ENCODE data around the gene TMEM108.

TMEM108 gene

DNA sequence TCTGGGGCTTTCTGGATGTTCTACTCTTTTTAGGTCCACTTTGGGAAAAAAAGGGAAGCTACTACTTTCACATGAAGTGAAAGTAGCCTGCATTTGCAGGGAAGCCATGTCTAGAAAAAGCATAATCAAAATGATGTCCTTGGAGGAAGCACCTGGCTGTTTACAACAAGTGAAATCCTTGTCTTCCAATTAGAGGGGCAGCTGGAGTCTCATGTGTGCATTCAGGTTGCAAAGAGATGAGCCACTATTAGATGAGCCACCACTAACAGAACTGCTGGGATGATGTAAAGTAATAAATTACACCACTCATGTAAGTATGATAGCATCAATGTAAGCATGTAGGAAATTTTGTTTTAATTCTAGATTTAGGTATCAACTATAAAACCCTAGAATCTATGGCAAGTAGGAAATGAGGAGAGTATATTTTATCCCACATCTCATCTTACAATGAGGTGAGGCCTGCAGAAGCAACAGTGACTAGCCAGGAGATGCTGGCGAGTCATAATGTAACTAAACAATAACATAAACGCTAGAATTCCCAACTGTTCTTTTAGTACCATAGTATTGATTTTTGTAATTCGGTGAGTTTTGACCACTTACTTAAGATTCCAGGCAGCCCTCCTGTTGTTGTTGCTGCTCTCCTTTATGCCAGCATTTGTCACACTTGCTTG, 75.9 kb downstream of the TMEM108 start:
- no peak overlapping the region for H3K27ac Mint-ChIP-seq
- no peak overlapping the region for H3K4me3 Mint-ChIP-seq
- H3K36me3 Mint-ChIP-seq (ENCODE audit: low read depth) = no peaks in the 10 kb centered on the region
- intact Hi-C loops (cut with micrococcal nuclease) = no loop called here
- no peaks in the 10 kb centered on the region for H3K9me3 Mint-ChIP-seq
- H3K27me3 Mint-ChIP-seq = peaks cover 3% of the 10 kb centered on the region
- peaks cover 5% of the 10 kb centered on the region for H3K4me1 Mint-ChIP-seq (ENCODE audit: low read depth)

DNA sequence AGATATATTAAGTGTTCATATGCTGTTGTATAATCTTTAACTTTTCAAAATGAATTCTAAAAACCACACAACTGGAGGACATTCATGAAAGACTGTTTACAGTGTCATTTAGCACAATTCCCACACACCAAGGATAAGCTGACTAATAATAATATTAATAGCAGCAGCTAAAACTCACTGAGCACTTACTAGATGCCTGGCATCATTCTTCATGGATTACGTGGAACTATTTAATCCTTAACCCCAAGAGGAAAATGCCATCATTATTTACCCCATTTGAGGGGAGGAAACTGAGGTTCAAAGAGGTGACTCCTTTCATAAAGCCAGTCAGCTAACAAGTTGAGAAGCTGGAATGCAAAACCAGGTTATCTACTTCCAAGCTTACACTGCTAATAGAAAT, 77.0 kb downstream of the TMEM108 start:
- no peak overlapping the region for H3K4me3 Mint-ChIP-seq
- H3K36me3 Mint-ChIP-seq (ENCODE audit: low read depth) = no peaks in the 10 kb centered on the region
- no peaks in the 10 kb centered on the region for H3K9me3 Mint-ChIP-seq
- no peaks in the 10 kb centered on the region for H3K27me3 Mint-ChIP-seq
- H3K4me1 Mint-ChIP-seq (ENCODE audit: low read depth) = peaks cover 5% of the 10 kb centered on the region
- intact Hi-C loops (cut with micrococcal nuclease) = no loop called here
- no peak overlapping the region for H3K27ac Mint-ChIP-seq

DNA sequence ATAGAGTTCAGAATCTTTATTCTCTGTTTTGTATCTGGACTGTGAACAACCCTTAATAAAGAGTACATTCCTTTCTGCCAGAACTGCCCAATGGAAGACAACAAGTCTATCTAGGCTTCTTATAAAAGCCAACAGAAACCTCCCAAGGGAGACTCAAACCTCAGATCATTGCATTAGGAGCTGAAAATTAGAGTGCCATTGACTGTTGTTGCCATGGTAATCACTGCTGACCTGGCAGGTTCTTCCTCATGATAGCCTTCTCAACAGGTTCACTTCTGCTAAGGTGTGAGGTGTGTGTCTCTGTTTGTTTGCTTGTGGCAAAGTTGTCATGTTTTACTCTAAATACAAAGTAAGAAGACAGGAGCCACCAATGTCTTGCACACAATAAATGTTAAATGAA, 79.2 kb downstream of the TMEM108 start:
- H3K4me3 Mint-ChIP-seq = no peak overlapping the region
- no peaks in the 10 kb centered on the region for H3K36me3 Mint-ChIP-seq (ENCODE audit: low read depth)
- peaks cover 5% of the 10 kb centered on the region for H3K4me1 Mint-ChIP-seq (ENCODE audit: low read depth)
- H3K9me3 Mint-ChIP-seq = no peaks in the 10 kb centered on the region
- no peak overlapping the region for H3K27ac Mint-ChIP-seq
- intact Hi-C loops (cut with micrococcal nuclease) = no loop called here
- H3K27me3 Mint-ChIP-seq = no peaks in the 10 kb centered on the region

- Mint-ChIP-seq H3K27ac (no peak overlapping the region), H3K4me3 (no peak overlapping the region), H3K4me1 (ENCODE audit: low read depth) (no peaks in the 10 kb centered on the region), H3K36me3 (ENCODE audit: low read depth) (no peaks in the 10 kb centered on the region), H3K27me3 (no peaks in the 10 kb centered on the region), H3K9me3 (no peaks in the 10 kb centered on the region)
- intact Hi-C loops (cut with micrococcal nuclease) = no loop called here
Observed at GRCh38 chr3:133119176-133119575, 81.0 kb downstream of the TMEM108 start.

- H3K9me3 Mint-ChIP-seq = no peaks in the 10 kb centered on the region
- no peak overlapping the region for H3K4me3 Mint-ChIP-seq
- intact Hi-C loops (cut with micrococcal nuclease) = no loop called here
- no peak overlapping the region for H3K27ac Mint-ChIP-seq
- no peaks in the 10 kb centered on the region for H3K36me3 Mint-ChIP-seq (ENCODE audit: low read depth)
- no peaks in the 10 kb centered on the region for H3K4me1 Mint-ChIP-seq (ENCODE audit: low read depth)
- H3K27me3 Mint-ChIP-seq = no peaks in the 10 kb centered on the region
Observed at GRCh38 chr3:133121450-133121849, 83.3 kb downstream of the TMEM108 start.

- H3K4me3 Mint-ChIP-seq = no peak overlapping the region
- H3K27me3 Mint-ChIP-seq = no peaks in the 10 kb centered on the region
- intact Hi-C loops (cut with micrococcal nuclease) = no loop called here
- H3K9me3 Mint-ChIP-seq = no peaks in the 10 kb centered on the region
- no peaks in the 10 kb centered on the region for H3K36me3 Mint-ChIP-seq (ENCODE audit: low read depth)
- H3K4me1 Mint-ChIP-seq (ENCODE audit: low read depth) = no peaks in the 10 kb centered on the region
- no peak overlapping the region for H3K27ac Mint-ChIP-seq
Observed at GRCh38 chr3:133123636-133124035, 85.4 kb downstream of the TMEM108 start.

DNA sequence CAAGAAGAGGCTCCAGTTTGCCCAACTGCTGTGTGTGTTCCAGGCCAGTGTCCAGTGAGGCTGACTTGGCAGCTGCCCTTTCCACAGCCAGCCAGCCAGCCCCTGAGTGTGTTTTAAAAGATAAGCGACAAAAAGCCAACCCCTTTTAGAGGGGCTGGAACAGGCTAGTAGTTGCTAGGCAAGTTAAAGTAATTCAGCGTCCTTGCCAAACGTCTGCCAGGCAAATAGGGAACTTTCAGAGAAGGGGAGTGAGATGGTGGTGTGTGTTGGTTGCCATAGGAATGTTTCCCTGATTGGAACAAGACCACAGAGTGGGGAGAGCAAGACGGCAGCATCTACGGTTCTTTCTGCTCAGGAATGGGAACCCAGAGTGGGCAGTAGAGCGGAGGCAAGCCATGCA, 86.3 kb downstream of the TMEM108 start:
- Mint-ChIP-seq H3K9me3 (no peaks in the 10 kb centered on the region), H3K4me3 (no peak overlapping the region), H3K4me1 (ENCODE audit: low read depth) (no peaks in the 10 kb centered on the region), H3K36me3 (ENCODE audit: low read depth) (no peaks in the 10 kb centered on the region), H3K27me3 (no peaks in the 10 kb centered on the region), H3K27ac (peak overlapping the region; percentile 4)
- intact Hi-C loops (cut with micrococcal nuclease) = no loop called here

GRCh38 chr3:133125171-133125570, 87.0 kb downstream of the TMEM108 start:
- no peaks in the 10 kb centered on the region for H3K27me3 Mint-ChIP-seq
- no peaks in the 10 kb centered on the region for H3K9me3 Mint-ChIP-seq
- intact Hi-C loops (cut with micrococcal nuclease) = no loop called here
- no peak overlapping the region for H3K27ac Mint-ChIP-seq
- no peak overlapping the region for H3K4me3 Mint-ChIP-seq
- H3K4me1 Mint-ChIP-seq (ENCODE audit: low read depth) = no peaks in the 10 kb centered on the region
- no peaks in the 10 kb centered on the region for H3K36me3 Mint-ChIP-seq (ENCODE audit: low read depth)

DNA sequence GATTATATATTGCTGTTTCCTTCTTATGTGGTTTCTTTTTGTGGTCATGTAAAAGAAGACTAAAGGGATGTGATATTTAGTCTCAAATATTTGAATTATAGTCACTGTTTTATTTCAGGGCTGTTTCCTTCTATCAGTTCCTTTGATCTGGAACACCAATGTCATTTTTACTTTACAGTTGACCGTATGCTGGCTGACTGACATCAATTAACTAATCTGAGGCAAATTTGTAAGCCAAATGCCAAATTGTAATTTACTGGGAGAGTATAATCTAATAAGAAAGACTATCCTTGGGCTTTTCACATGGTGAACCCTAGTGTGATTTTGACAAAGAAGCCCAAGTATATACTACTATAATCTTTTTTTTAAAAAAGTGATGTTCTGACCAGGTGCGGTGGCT, 87.6 kb downstream of the TMEM108 start:
- H3K27ac Mint-ChIP-seq = no peak overlapping the region
- H3K4me1 Mint-ChIP-seq (ENCODE audit: low read depth) = no peaks in the 10 kb centered on the region
- H3K4me3 Mint-ChIP-seq = no peak overlapping the region
- no peaks in the 10 kb centered on the region for H3K27me3 Mint-ChIP-seq
- intact Hi-C loops (cut with micrococcal nuclease) = no loop called here
- H3K36me3 Mint-ChIP-seq (ENCODE audit: low read depth) = no peaks in the 10 kb centered on the region
- no peaks in the 10 kb centered on the region for H3K9me3 Mint-ChIP-seq

DNA sequence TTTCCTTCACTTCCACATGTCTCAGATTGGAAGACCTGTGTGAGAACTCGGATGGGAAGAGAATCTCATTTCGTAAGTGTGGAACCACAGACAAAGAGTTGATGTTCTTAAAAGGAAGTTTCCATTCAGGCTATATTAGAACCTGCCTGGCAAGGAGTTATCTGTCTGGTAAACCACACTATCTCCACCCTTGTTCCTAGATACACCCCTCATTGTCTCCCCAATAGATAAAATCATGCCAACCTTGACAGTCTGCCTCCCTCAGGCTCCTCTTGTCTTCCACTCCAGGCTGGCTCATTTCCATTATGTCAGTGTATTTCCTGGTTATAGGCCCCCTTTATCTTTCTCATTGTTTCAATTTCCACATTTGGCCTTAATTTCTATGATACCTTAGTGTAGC, 89.2 kb downstream of the TMEM108 start:
- Mint-ChIP-seq H3K36me3 (ENCODE audit: low read depth) (no peaks in the 10 kb centered on the region), H3K9me3 (no peaks in the 10 kb centered on the region), H3K4me1 (ENCODE audit: low read depth) (no peaks in the 10 kb centered on the region), H3K4me3 (no peak overlapping the region), H3K27me3 (no peaks in the 10 kb centered on the region), H3K27ac (no peak overlapping the region)
- intact Hi-C loops (cut with micrococcal nuclease) = no loop called here

GRCh38 chr3:133130168-133130567, 92.0 kb downstream of the TMEM108 start:
- Mint-ChIP-seq H3K4me3 (no peak overlapping the region), H3K27me3 (no peaks in the 10 kb centered on the region), H3K4me1 (ENCODE audit: low read depth) (no peaks in the 10 kb centered on the region), H3K27ac (no peak overlapping the region), H3K9me3 (no peaks in the 10 kb centered on the region), H3K36me3 (ENCODE audit: low read depth) (no peaks in the 10 kb centered on the region)
- intact Hi-C loops (cut with micrococcal nuclease) = no loop called here

DNA sequence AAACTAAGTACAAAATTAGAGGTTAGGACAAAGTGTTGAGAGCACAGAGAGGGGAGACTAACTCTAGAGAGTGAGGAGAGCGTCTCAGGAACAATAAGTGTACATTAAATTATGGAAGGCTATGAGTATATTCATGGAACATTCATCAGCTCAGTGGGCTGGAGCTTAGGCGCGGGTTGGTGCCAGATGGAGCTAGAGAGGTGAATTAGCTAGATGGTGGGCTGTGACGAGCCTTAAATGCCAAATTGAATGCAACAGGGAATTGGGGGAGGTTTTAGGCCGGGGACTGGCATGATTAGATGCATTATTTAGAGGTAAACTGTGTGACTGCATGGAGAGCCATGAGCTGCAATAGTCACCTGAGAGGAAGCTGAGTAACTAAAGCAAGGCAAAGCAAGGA, 97.1 kb downstream of the TMEM108 start:
- Mint-ChIP-seq H3K4me1 (ENCODE audit: low read depth) (no peaks in the 10 kb centered on the region), H3K4me3 (no peak overlapping the region), H3K27ac (no peak overlapping the region), H3K9me3 (no peaks in the 10 kb centered on the region), H3K36me3 (ENCODE audit: low read depth) (no peaks in the 10 kb centered on the region), H3K27me3 (no peaks in the 10 kb centered on the region)
- intact Hi-C loops (cut with micrococcal nuclease) = no loop called here

- Mint-ChIP-seq H3K4me3 (no peak overlapping the region), H3K27me3 (no peaks in the 10 kb centered on the region), H3K4me1 (ENCODE audit: low read depth) (no peaks in the 10 kb centered on the region), H3K27ac (no peak overlapping the region), H3K36me3 (ENCODE audit: low read depth) (no peaks in the 10 kb centered on the region), H3K9me3 (no peaks in the 10 kb centered on the region)
- intact Hi-C loops (cut with micrococcal nuclease) = no loop called here
Observed at GRCh38 chr3:133136114-133137041, 98.2 kb downstream of the TMEM108 start.

DNA sequence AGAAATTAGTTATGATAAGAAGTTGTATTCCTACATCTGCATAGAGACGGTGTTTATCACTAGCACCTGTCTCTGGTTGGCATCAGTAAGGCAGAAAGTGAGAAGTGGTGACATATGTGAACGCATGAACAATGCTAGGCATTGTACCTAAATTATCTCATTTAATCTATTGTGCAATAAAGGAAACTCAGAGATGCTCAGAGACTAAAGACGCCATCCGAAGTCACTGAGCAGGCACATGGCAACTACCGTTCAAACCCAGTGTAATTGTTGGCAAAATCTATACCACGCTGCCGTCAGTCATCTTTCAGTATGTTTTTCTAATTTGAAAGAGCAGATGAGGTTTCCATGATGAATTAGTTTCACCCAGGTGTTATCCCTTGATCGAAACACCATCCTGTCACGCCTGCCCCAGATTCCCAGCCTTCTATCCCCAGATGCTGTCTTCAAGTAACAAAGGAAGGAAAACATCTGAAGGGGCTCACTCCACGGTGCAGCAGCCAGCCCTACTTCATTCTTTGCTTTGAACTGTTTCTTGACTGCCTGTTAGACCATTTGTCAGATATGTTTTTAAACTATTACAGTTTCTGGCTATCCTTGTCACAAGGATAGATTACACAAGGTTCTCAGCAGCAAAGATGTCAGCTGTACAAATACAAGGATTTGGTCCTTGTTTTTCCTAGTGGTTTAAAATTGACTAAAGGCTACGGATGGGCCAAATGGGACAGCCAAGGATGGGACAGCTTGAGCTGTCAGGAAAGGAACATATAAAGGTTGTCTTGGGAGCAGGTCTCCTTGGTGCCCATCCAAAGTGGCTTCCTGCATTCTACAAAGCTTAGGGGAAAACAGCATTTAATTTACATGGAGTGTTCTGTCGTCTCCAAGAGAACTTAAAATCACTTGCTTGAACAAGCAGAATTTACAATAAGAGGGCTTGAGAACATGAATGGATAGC, 99.1 kb downstream of the TMEM108 start:
- Mint-ChIP-seq H3K27ac (no peak overlapping the region), H3K36me3 (ENCODE audit: low read depth) (no peaks in the 10 kb centered on the region), H3K27me3 (no peaks in the 10 kb centered on the region), H3K4me1 (ENCODE audit: low read depth) (no peaks in the 10 kb centered on the region), H3K4me3 (no peak overlapping the region), H3K9me3 (no peaks in the 10 kb centered on the region)
- intact Hi-C loops (cut with micrococcal nuclease) = no loop called here
